ENCODE measurements around the gene HECTD4. TPM values are rescaled to one million over a fixed set of nuclear protein-coding genes. Genes with fewer than 3 reads are reported as not detected.

Gene HECTD4
- total RNA-seq, 1 experiment from 2014 or later, result 31.2 TPM

- no peaks in the 10 kb centered on the region for H3K9me2 ChIP-seq (ENCODE audit: insufficient read depth)
- H3K36me3 ChIP-seq (ENCODE audit: control insufficient read depth in 1 of 2, insufficient read depth in 2 of 2, low read length in 2 of 2), result peaks cover 0 to 4% of the 10 kb centered on the region in 2 experiments; a peak in 1 of 4 replicates
- H3K27me3 ChIP-seq (ENCODE audit: insufficient read depth, low read length), result no peaks in the 10 kb centered on the region
- H4K20me1 ChIP-seq (ENCODE audit: insufficient read depth), result no peaks in the 10 kb centered on the region
- intact Hi-C loops (cut with micrococcal nuclease), result no loop called here
- DNase-seq (ENCODE audit: low read depth, low spot score) (no peak), ATAC-seq (no peak)
- no peak overlapping the region for H3K4me2 ChIP-seq (ENCODE audit: low read length)
- no TSS peak for BruUV-seq (replicated peaks)
- no peak overlapping the region for H3K4me3 ChIP-seq (replicated peaks in 1 of 2; ENCODE audit: low read depth in 1 of 2, low read length in 2 of 2)
- H3K27ac ChIP-seq (ENCODE audit: low read depth, low read length), result no peak overlapping the region
- TF ChIP-seq POLR2AphosphoS5 (IDR thresholded peaks at IDR 0.05; ENCODE audit: low read depth, low read length) (no peak), JUND (IDR thresholded peaks at IDR 0.05) (no peak), ZFX (IDR thresholded peaks at IDR 0.05) (no peak), EGR1 (IDR thresholded peaks at IDR 0.05; ENCODE audit: low read depth) (no peak), EZH2 (IDR thresholded peaks at IDR 0.05) (no peak), SP1 (IDR thresholded peaks at IDR 0.05; ENCODE audit: low read depth) (no peak), CEBPB (IDR thresholded peaks at IDR 0.05; ENCODE audit: low read depth) (no peak), SIN3A (IDR thresholded peaks at IDR 0.05; ENCODE audit: low read depth) (no peak), CTCF (IDR thresholded peaks at IDR 0.05 in 2 of 3, conservative IDR thresholded peaks at IDR 0.05 in 1 of 3; ENCODE audit: borderline replicate concordance in 1 of 3, insufficient read depth in 1 of 3, low read depth in 2 of 3, low read length in 2 of 3) (no peak), REST (IDR thresholded peaks at IDR 0.05; ENCODE audit: low read depth) (no peak), MAX (IDR thresholded peaks at IDR 0.05) (no peak), CBX3 (IDR thresholded peaks at IDR 0.05; ENCODE audit: low read depth) (no peak), ZBTB33 (IDR thresholded peaks at IDR 0.05; ENCODE audit: extremely low read depth, insufficient replicate concordance, low read length) (no peak), ZNF274 (IDR thresholded peaks at IDR 0.05; ENCODE audit: low read depth, low read length) (no peak), YY1 (IDR thresholded peaks at IDR 0.05; ENCODE audit: extremely low read depth, insufficient replicate concordance, low read depth, low read length) (no peak), ELF1 (IDR thresholded peaks at IDR 0.05; ENCODE audit: borderline replicate concordance, low read depth) (no peak), TCF7L2 (IDR thresholded peaks at IDR 0.05; ENCODE audit: borderline replicate concordance, extremely low read depth, insufficient read depth, insufficient read length) (no peak), ATF3 (IDR thresholded peaks at IDR 0.05) (no peak)
- H3K9ac ChIP-seq (ENCODE audit: low read length), result no peak overlapping the region
- RAD21 ChIA-PET (ENCODE audit: low non-redundant PET in 1 of 2, low total read pairs in 2 of 2, uncharacterized antibody in 2 of 2, unreplicated experiment in 2 of 2), result interaction anchor here in 1 of 2 experiments (0.7 kb wide), 1 partner anchor 16 kb away, joined by 3 read pairs; no protein-coding TSS in a partner anchor
- H3K79me2 ChIP-seq (ENCODE audit: insufficient read depth, low read length), result no peaks in the 10 kb centered on the region
- no peaks in the 10 kb centered on the region for H3K9me3 ChIP-seq (ENCODE audit: control insufficient read depth in 1 of 2, insufficient read depth in 1 of 2, low read depth in 1 of 2, low read length in 2 of 2)
- CTCF ChIA-PET, result no interaction called here
- POLR2A ChIA-PET, result no interaction called here
- no peak overlapping the region for H2AFZ ChIP-seq (ENCODE audit: low read depth, low read length, poor library complexity, severe bottlenecking)
- no peaks in the 10 kb centered on the region for H3K4me1 ChIP-seq (ENCODE audit: control insufficient read depth in 1 of 2, insufficient read depth in 2 of 2, low read length in 2 of 2)
Measured at GRCh38 chr12:112180422-112180821, 201.8 kb downstream of the HECTD4 start.
